HEK293T (cell line): Measurements from ENCODE around the gene NGEF.

ENCODE experiments used
- ARNT ChIP-seq: fragments of 450-650 bp; IDR thresholded peaks from 2 replicates; pipeline ENCODE4 v1.6.1; 2017; ENCODE audit warnings: mild to moderate bottlenecking
- BHLHE40 ChIP-seq: fragments of 450-650 bp; IDR thresholded peaks from 2 replicates; pipeline ENCODE4 v1.6.1; 2016; ENCODE audit warnings: mild to moderate bottlenecking, moderate library complexity, borderline replicate concordance
- CTBP1 ChIP-seq: fragments of 450-650 bp; IDR thresholded peaks from 2 replicates; pipeline ENCODE4 v1.6.1; 2016; ENCODE audit warnings: borderline replicate concordance
- ELF4 ChIP-seq: fragments of 450-650 bp; IDR thresholded peaks from 2 replicates; pipeline ENCODE4 v1.6.1; 2017; ENCODE audit warnings: antibody characterized with exemption
- FOXA1 ChIP-seq: fragments of 450-650 bp; IDR thresholded peaks from 2 replicates; pipeline ENCODE4 v1.6.1; 2016; ENCODE audit warnings: mild to moderate bottlenecking
- FOXK2 ChIP-seq: fragments of 450-650 bp; IDR thresholded peaks from 2 replicates; pipeline ENCODE4 v1.6.1; 2016; ENCODE audit warnings: mild to moderate bottlenecking
- FOXM1 ChIP-seq: fragments of 450-650 bp; IDR thresholded peaks from 2 replicates; pipeline ENCODE4 v1.6.1; 2017; ENCODE audit warnings: mild to moderate bottlenecking, borderline replicate concordance
- HDGF ChIP-seq: fragments of 450-650 bp; IDR thresholded peaks from 2 replicates; pipeline ENCODE4 v1.6.1; 2017; ENCODE audit warnings: antibody characterized with exemption, borderline replicate concordance
- L3MBTL2 ChIP-seq: fragments of 450-650 bp; conservative IDR thresholded peaks from 2 replicates; pipeline ENCODE4 v1.6.1; 2016; ENCODE audit warnings: mild to moderate bottlenecking
- PKNOX1 ChIP-seq: fragments of 450-650 bp; IDR thresholded peaks from 2 replicates; pipeline ENCODE4 v1.6.1; 2016
- SP1 ChIP-seq: fragments of 450-650 bp; IDR thresholded peaks from 2 replicates; pipeline ENCODE4 v1.6.1; 2017
- SUZ12 ChIP-seq: fragments of 450-650 bp; IDR thresholded peaks from 2 replicates; pipeline ENCODE4 v1.6.1; 2016; ENCODE audit warnings: mild to moderate bottlenecking
- TARDBP ChIP-seq: fragments of 450-650 bp; IDR thresholded peaks from 2 replicates; pipeline ENCODE4 v1.6.1; 2016
- ZNF384 ChIP-seq: fragments of 450-650 bp; IDR thresholded peaks from 2 replicates; pipeline ENCODE4 v1.6.1; 2016

- TF ChIP-seq HDGF (no peak), FOXM1 (no peak), L3MBTL2 (no peak), PKNOX1 (no peak), TARDBP (no peak), SUZ12 (no peak), FOXA1 (no peak), BHLHE40 (no peak), ELF4 (no peak), ARNT (no peak), SP1 (no peak), ZNF384 (no peak), CTBP1 (no peak), FOXK2 (no peak)
Measured at GRCh38 chr2:232893834-232894233, 119.2 kb downstream of the NGEF start.
